SU-DHL-6 (cell line): Measurements from ENCODE around the gene PLXNC1.

Experiments
- EZH2phosphoT487 ChIP-seq: fragments of 200-600 bp; sonication (generic), shearing (Covaris generic); conservative IDR thresholded peaks from 2 replicates; pipeline ENCODE4 v1.6.1; 2018; ENCODE audit warnings: mild to moderate bottlenecking, antibody characterized with exemption, low read length, moderate library complexity, mixed read lengths
- TF ChIP-seq, protein P1 (sequence below): fragments of 200-600 bp; sonication (generic); IDR thresholded peaks from one replicate; pipeline ENCODE4 v1.5.1; 2017; ENCODE audit warnings: antibody characterized with exemption, mild to moderate bottlenecking, low read length, moderate library complexity; ENCODE audit not compliant: insufficient read depth, poor library complexity, severe bottlenecking

DNA sequence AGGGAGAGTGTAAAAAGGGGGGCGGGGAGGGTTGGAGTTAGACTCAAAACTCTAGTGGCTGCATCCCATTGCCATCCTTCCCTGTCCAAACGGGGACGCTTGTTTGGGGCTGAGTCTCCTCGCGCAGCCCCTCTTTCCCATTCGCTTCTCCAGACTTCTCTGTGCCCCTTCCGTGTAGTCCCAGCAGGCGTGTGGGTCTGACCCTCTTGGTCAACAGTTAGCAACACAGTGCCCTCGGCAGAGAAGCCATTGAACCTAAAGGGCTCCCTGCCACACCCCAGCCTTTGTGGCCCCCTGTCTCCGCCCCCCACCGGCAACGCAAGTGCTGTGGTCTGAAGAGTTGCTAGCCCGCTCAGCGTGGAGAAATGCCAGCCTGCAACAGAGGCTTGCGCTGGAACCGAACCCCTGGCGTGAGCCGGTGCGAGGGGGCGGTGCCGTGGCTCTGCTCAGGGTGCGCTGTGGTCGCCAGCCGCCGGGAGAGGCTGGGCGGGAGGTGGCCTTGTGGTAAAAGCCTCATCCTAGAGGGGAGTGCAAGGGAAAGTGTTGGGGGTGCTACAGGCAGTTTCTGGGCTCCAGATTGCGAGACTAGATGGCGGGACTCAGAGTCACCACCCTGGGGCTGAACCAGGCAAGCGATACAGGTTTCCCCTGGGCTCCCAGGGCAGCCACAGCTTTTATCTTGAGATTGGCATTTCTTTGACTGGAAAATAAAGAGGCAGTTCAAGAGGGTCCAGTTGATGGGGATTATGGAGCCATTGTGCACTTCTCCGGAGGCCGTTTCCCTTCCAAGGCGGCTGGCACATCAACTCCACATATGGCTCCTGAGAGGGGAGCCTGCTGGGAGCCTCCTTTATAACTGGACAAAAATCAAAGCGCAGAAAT lies 2.1 kb downstream of the PLXNC1 start:
- TF ChIP-seq, protein P1, sequence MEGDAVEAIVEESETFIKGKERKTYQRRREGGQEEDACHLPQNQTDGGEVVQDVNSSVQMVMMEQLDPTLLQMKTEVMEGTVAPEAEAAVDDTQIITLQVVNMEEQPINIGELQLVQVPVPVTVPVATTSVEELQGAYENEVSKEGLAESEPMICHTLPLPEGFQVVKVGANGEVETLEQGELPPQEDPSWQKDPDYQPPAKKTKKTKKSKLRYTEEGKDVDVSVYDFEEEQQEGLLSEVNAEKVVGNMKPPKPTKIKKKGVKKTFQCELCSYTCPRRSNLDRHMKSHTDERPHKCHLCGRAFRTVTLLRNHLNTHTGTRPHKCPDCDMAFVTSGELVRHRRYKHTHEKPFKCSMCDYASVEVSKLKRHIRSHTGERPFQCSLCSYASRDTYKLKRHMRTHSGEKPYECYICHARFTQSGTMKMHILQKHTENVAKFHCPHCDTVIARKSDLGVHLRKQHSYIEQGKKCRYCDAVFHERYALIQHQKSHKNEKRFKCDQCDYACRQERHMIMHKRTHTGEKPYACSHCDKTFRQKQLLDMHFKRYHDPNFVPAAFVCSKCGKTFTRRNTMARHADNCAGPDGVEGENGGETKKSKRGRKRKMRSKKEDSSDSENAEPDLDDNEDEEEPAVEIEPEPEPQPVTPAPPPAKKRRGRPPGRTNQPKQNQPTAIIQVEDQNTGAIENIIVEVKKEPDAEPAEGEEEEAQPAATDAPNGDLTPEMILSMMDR, result no peak
- no peak for TF ChIP-seq EZH2phosphoT487
